Measurements from ENCODE around the gene BSG.

DNA sequence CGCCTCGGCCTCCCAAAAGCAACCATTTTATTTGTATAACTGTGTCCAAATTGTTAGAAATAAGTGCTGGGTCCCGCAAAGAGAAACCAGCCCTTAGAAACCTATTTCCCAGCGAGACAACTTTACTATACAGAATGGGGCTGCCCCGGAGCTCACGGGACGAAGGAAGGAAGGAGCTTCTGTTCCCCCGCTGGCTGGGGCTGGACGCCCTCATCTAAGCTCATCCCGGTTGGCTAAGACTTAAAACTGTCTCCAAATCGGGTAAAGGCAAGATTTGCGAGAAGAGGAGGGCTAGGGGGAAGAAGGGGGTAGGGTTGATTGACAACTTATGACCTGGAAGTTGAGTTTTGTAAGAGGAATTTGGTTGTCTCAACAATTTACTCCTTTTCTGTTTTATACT lies 12.3 kb upstream of the BSG start:
- TF ChIP-seq ZC3H11A (IDR thresholded peaks at IDR 0.05) (no peak), EP300 (IDR thresholded peaks at IDR 0.05) (no peak), POLR2A (IDR thresholded peaks at IDR 0.05; ENCODE audit: low read length) (no peak), FOSB (CRISPR knock-in tag; IDR thresholded peaks at IDR 0.05) (no peak), RAD21 (conservative IDR thresholded peaks at IDR 0.05 in 1 of 2, IDR thresholded peaks at IDR 0.05 in 1 of 2) (no peak), HOXB5 (CRISPR knock-in tag; IDR thresholded peaks at IDR 0.05) (no peak), RCOR1 (IDR thresholded peaks at IDR 0.05; ENCODE audit: low read depth, low read length) (no peak), RNF2 (IDR thresholded peaks at IDR 0.05; ENCODE audit: borderline replicate concordance, low read depth) (no peak)
- TF ChIP-seq, protein P1, sequence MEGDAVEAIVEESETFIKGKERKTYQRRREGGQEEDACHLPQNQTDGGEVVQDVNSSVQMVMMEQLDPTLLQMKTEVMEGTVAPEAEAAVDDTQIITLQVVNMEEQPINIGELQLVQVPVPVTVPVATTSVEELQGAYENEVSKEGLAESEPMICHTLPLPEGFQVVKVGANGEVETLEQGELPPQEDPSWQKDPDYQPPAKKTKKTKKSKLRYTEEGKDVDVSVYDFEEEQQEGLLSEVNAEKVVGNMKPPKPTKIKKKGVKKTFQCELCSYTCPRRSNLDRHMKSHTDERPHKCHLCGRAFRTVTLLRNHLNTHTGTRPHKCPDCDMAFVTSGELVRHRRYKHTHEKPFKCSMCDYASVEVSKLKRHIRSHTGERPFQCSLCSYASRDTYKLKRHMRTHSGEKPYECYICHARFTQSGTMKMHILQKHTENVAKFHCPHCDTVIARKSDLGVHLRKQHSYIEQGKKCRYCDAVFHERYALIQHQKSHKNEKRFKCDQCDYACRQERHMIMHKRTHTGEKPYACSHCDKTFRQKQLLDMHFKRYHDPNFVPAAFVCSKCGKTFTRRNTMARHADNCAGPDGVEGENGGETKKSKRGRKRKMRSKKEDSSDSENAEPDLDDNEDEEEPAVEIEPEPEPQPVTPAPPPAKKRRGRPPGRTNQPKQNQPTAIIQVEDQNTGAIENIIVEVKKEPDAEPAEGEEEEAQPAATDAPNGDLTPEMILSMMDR (IDR thresholded peaks at IDR 0.05): no peak
- TF ChIP-seq, protein P2, sequence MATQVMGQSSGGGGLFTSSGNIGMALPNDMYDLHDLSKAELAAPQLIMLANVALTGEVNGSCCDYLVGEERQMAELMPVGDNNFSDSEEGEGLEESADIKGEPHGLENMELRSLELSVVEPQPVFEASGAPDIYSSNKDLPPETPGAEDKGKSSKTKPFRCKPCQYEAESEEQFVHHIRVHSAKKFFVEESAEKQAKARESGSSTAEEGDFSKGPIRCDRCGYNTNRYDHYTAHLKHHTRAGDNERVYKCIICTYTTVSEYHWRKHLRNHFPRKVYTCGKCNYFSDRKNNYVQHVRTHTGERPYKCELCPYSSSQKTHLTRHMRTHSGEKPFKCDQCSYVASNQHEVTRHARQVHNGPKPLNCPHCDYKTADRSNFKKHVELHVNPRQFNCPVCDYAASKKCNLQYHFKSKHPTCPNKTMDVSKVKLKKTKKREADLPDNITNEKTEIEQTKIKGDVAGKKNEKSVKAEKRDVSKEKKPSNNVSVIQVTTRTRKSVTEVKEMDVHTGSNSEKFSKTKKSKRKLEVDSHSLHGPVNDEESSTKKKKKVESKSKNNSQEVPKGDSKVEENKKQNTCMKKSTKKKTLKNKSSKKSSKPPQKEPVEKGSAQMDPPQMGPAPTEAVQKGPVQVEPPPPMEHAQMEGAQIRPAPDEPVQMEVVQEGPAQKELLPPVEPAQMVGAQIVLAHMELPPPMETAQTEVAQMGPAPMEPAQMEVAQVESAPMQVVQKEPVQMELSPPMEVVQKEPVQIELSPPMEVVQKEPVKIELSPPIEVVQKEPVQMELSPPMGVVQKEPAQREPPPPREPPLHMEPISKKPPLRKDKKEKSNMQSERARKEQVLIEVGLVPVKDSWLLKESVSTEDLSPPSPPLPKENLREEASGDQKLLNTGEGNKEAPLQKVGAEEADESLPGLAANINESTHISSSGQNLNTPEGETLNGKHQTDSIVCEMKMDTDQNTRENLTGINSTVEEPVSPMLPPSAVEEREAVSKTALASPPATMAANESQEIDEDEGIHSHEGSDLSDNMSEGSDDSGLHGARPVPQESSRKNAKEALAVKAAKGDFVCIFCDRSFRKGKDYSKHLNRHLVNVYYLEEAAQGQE (IDR thresholded peaks at IDR 0.05): no peak
- TF ChIP-seq, protein P3, sequence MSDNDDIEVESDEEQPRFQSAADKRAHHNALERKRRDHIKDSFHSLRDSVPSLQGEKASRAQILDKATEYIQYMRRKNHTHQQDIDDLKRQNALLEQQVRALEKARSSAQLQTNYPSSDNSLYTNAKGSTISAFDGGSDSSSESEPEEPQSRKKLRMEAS (IDR thresholded peaks at IDR 0.05): no peak

Data from A549 (cell line).